PFSK-1 (cell line): ENCODE data around the gene LYRM1.

Experiments
- FOXP2 ChIP-seq: optimal IDR thresholded peaks from 2 replicates; pipeline ENCODE3; 2011; ENCODE audit warnings: borderline replicate concordance, control low read depth, inconsistent platforms; ENCODE audit not compliant: insufficient read depth; ENCODE audit errors: extremely low read length, extremely low read depth
- POLR2AphosphoS5 ChIP-seq: IDR thresholded peaks from 2 replicates; pipeline ENCODE4 v1.6.1; 2012; ENCODE audit warnings: low read depth, mild to moderate bottlenecking, control low read depth, low read length, moderate library complexity
- SIN3A ChIP-seq: IDR thresholded peaks from 2 replicates; pipeline ENCODE4 v1.6.1; 2012; ENCODE audit warnings: mild to moderate bottlenecking, low read length, moderate library complexity, borderline replicate concordance; ENCODE audit not compliant: insufficient read depth
- TAF1 ChIP-seq: IDR thresholded peaks from 2 replicates; pipeline ENCODE4 v1.6.1; 2012; ENCODE audit warnings: low read length, control low read depth, borderline replicate concordance; ENCODE audit not compliant: insufficient read depth
- TF ChIP-seq, protein P1 (sequence below), 2 experiments: IDR thresholded peaks; 2 replicates each; pipeline versions ENCODE4 v1.6.1 to v1.8.0; 2011 to 2012; ENCODE audit warnings: low read depth in 2 of 2, low read length in 2 of 2, control low read depth in 1 of 2, inconsistent platforms in 1 of 2, mild to moderate bottlenecking in 1 of 2, moderate library complexity in 1 of 2; ENCODE audit not compliant: insufficient read depth in 1 of 2

The LYRM1 gene

DNA sequence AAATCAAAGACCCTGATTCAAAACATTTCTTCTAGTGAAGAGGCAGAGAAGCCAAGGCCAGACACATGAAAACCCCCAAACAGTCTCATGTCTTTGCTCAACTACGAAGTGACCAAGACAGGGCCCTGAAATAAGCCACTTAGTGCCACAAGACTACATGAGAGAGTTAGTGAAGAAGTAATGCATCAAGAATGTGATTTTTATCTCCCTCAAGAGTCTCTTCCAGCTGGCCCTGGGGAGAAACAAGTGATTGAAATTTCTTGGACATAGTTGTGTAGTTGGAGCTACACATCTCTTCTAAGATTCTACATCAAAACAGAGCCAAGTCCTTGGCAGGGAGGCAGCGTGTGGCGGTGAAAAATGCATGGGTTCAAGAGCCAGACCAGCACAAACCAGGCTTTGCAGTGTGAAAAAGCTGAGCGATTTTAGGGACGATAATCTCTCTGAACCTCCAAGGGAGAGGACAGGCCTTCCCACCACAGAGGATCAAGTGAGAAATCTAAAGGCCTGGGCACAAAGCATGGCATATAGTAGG lies 30.6 kb downstream of the LYRM1 start:
- TF ChIP-seq TAF1 (no peak), FOXP2 (no peak), POLR2AphosphoS5 (no peak), SIN3A (no peak)
- TF ChIP-seq, protein P1, sequence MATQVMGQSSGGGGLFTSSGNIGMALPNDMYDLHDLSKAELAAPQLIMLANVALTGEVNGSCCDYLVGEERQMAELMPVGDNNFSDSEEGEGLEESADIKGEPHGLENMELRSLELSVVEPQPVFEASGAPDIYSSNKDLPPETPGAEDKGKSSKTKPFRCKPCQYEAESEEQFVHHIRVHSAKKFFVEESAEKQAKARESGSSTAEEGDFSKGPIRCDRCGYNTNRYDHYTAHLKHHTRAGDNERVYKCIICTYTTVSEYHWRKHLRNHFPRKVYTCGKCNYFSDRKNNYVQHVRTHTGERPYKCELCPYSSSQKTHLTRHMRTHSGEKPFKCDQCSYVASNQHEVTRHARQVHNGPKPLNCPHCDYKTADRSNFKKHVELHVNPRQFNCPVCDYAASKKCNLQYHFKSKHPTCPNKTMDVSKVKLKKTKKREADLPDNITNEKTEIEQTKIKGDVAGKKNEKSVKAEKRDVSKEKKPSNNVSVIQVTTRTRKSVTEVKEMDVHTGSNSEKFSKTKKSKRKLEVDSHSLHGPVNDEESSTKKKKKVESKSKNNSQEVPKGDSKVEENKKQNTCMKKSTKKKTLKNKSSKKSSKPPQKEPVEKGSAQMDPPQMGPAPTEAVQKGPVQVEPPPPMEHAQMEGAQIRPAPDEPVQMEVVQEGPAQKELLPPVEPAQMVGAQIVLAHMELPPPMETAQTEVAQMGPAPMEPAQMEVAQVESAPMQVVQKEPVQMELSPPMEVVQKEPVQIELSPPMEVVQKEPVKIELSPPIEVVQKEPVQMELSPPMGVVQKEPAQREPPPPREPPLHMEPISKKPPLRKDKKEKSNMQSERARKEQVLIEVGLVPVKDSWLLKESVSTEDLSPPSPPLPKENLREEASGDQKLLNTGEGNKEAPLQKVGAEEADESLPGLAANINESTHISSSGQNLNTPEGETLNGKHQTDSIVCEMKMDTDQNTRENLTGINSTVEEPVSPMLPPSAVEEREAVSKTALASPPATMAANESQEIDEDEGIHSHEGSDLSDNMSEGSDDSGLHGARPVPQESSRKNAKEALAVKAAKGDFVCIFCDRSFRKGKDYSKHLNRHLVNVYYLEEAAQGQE (IDR thresholded peaks at IDR 0.05; ENCODE audit: insufficient read depth in 1 of 2, low read depth in 2 of 2, low read length in 2 of 2), result no peak

DNA sequence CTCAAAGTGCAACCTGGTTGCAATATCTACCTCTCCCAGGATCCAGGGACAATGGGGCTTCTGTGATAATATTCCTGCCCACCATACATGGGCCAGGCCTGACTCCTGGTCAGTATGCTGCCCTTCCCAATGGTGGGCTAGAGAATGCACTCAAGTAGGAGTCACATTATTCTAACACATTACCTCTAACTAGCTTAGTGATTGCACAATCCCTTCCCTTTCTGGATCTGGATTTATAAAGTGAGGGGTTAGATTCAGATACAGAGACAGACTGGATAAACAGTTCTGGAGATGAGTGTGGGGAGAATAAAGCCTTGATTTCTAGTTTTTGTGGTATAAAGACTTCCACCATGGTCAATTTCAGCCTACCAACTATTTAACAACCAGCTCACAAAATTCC lies 33.0 kb downstream of the LYRM1 start:
- no peak for TF ChIP-seq FOXP2
- TF ChIP-seq, protein P1 (IDR thresholded peaks at IDR 0.05; ENCODE audit: insufficient read depth in 1 of 2, low read depth in 2 of 2, low read length in 2 of 2), result no peak
- no peak for TF ChIP-seq SIN3A

DNA sequence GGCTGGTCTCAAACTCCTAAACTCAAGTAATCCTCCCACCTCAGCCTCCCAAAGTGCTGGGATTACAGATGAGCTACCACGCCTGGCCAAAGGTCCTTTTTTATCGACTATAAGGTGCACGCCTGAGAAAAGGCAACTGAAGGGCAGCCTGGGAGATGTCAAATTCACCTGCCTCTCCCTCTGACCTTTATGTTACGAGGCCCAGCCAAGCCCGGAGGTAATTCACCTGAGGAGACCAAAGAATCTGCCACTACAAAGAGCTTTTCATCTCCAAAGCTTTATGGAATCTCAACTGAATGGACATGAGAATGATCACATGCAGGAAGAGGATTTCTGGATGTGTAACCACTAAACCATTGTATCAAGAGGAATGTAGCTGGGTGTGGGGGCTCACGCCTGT lies 37.2 kb downstream of the LYRM1 start:
- TF ChIP-seq POLR2AphosphoS5 (no peak), TAF1 (no peak), FOXP2 (no peak), SIN3A (no peak)
- TF ChIP-seq, protein P1 (IDR thresholded peaks at IDR 0.05; ENCODE audit: insufficient read depth in 1 of 2, low read depth in 2 of 2, low read length in 2 of 2), result no peak

DNA sequence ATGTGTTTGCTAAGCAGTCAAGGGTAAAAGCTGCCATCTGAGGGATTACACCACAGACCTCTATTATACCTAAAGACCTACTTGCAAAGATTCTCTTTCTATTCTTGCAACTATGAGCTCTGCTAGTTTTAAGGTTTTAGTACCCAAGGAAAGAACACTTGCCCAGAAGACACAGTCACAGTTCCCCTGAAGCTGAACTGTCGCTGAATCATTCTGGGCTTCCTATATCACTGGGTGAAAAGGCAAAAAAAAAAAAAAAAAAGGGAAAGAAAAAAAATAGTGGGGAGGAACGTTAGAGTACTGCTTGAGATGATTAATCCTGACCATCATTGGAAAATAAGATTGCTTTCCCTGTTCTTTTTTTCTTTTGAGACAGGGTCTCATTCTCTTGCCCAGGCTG lies 37.9 kb downstream of the LYRM1 start:
- TF ChIP-seq TAF1 (no peak), FOXP2 (no peak), SIN3A (no peak), POLR2AphosphoS5 (no peak)
- TF ChIP-seq, protein P1 (IDR thresholded peaks at IDR 0.05; ENCODE audit: insufficient read depth in 1 of 2, low read depth in 2 of 2, low read length in 2 of 2), result no peak

DNA sequence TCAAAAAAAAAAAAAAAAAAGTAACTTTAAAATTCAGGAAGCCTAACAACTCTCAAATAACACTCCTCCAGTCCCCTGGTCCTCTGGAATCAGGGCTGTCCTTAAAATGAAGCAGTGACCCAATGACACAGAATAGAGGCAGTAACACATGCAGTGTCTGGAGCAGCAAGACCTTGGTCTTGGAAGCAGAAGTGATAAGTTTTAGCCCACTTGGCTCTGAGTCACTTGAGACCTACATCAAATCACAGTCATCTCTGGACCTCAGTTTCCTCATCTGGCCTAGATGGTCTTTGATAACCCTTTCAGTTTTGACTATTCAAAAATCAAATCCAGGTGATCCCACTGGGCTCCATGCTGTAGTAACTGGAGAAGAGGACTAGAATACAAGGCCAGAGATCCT lies 39.0 kb downstream of the LYRM1 start:
- TF ChIP-seq, protein P1 (IDR thresholded peaks at IDR 0.05; ENCODE audit: insufficient read depth in 1 of 2, low read depth in 2 of 2, low read length in 2 of 2), result no peak
- TF ChIP-seq TAF1 (no peak), FOXP2 (no peak), POLR2AphosphoS5 (no peak), SIN3A (no peak)
